ENCODE data around the gene SS18L1. TPM values are rescaled to one million over a fixed set of nuclear protein-coding genes. Genes with fewer than 3 reads are reported as not detected.

SS18L1 gene
- total RNA-seq, 6 experiments from 2014 or later: 14.1 to 26.5 (median 23.7) TPM

DNA sequence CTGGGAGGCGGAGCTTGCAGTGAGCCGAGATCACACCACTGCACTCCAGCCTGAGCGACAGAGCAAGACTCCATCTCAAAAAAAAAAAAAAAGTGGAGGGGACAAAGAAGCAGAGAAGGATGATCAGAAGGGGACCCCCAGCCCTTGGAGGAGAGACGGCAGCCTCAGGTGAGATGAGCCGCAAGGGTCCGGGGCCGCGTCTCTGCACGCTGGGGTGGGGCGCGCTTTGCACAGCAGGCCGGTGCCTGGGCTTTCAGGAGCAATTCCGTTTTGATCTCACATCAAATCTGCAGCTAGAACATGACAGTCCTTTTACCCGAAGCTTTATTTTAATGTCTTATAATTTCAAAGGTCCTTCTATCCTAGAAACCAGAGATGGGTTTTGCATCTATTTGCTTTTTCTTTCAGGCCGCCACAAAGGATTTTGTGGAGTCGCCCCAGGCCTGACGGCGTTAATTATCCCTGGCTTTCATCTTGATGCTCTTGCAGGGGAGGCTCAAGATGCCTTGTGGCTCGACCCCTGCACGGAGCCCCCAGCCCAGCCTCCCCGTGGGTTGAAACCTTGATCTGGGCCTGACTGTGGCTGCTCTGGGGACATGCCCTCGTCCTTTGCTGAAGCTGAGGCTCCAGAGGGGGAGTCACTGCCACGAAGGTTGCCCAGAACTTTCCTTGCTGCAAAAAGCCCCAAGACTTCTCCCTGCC is 59.3 kb downstream of the SS18L1 start:
- Histone ChIP-seq H3K4me3 (no peak overlapping the region), H3K4me1 (no peaks in the 10 kb centered on the region), H3K27ac (no peak overlapping the region), H3K9me3 (no peaks in the 10 kb centered on the region), H3K36me3 (peaks cover 0 to 46% (median 18%) of the 10 kb centered on the region in 4 donors), H3K27me3 (no peaks in the 10 kb centered on the region)
- TF ChIP-seq, protein P1, sequence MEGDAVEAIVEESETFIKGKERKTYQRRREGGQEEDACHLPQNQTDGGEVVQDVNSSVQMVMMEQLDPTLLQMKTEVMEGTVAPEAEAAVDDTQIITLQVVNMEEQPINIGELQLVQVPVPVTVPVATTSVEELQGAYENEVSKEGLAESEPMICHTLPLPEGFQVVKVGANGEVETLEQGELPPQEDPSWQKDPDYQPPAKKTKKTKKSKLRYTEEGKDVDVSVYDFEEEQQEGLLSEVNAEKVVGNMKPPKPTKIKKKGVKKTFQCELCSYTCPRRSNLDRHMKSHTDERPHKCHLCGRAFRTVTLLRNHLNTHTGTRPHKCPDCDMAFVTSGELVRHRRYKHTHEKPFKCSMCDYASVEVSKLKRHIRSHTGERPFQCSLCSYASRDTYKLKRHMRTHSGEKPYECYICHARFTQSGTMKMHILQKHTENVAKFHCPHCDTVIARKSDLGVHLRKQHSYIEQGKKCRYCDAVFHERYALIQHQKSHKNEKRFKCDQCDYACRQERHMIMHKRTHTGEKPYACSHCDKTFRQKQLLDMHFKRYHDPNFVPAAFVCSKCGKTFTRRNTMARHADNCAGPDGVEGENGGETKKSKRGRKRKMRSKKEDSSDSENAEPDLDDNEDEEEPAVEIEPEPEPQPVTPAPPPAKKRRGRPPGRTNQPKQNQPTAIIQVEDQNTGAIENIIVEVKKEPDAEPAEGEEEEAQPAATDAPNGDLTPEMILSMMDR (IDR thresholded peaks at IDR 0.05): no peak
- TF ChIP-seq POLR2A (IDR thresholded peaks at IDR 0.05): no peak
- peak in 1 of 3 donors; percentile 43 for DNase-seq
- no peak for ATAC-seq
- intact Hi-C loops (cut with DNase I): no loop called here
- WGBS (ENCODE audit: insufficient coverage, low coverage, low lambda C conversion rate, missing lambda C conversion rate): 83% methylated on average over 10 of the region's 23 CpGs

DNA sequence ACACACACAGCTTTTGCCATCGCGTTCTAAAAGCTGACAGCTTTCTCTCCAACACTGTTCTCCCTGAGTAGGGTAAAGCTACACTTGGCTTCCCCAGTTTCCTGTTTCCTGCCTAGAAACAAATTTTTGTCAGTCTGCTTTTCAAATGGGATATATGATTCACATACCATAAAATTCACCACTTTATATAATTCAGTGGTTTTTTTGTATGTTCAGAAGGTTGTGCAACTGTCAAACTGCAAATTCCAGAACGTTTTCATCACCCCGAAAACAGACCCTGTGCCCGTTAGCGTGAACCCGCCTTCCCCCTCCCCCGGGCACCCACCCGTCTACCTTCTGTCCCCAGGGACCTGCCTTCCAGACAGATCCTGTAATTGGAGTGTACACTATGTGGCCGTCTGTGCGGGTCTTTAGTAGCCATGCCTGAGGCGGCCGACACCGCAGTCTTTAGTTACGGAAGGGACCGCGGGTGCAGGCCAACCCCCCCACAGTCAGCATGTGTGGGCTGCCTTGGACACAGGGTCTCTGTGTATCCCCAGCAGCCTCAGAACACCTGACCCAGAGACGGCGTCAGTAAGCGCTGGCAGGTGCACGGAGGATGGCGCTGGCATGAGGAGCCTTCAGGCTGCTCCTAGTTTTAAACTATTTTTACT is 59.9 kb downstream of the SS18L1 start:
- 80% methylated on average over 9 of the region's 22 CpGs for WGBS (ENCODE audit: insufficient coverage, low coverage, low lambda C conversion rate, missing lambda C conversion rate)
- no peaks in the 10 kb centered on the region for H3K4me1 ChIP-seq
- intact Hi-C loops (cut with DNase I): no loop called here
- peaks cover 0 to 39% (median 13%) of the 10 kb centered on the region in 4 donors for H3K36me3 ChIP-seq
- no peaks in the 10 kb centered on the region for H3K9me3 ChIP-seq
- no peaks in the 10 kb centered on the region for H3K27me3 ChIP-seq
- no peak overlapping the region for H3K27ac ChIP-seq
- TF ChIP-seq, protein P1 (IDR thresholded peaks at IDR 0.05): no peak
- no peak for TF ChIP-seq POLR2A (IDR thresholded peaks at IDR 0.05)
- ATAC-seq: no peak
- no peak overlapping the region for H3K4me3 ChIP-seq
- DNase-seq: peak in 1 of 3 donors; percentile 33

DNA sequence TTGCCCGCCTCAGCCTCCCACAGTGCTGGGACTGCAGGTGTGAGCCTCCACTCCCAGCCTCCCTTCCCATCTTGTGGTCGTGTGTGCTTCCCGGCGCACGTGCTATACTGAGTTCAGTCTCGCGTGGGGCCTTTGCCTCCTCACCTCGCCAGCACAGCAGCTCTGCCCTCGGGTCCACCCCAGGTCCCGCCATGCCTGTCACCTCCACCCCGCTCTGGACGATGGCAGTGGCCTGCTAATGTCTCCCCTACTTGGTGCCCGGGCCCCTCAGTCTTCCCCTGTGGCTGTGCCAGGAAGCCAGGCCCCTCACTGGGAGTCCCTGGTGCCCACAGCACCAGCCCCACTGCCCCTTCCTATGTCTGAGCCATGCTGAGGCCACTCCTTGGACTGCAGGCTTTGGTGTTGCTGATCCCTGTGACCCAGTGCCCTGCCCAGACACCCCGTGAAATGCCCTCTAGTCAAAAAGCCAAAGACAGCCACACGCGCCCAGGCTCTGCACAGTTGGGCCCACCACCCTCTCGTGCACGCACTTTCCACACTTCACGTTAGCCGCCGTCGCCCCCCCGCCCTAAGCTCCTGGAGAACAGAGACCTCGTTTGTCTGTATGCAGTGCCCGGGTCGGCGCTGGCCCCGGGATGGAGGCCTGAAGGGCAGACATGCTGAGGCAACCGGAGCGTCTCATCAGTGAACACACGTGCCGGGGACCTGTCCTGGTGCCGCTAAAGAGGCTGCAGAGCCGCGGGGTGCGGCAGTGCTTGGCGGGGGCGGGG is 62.2 kb downstream of the SS18L1 start:
- WGBS (ENCODE audit: insufficient coverage, low coverage, low lambda C conversion rate, missing lambda C conversion rate): 80% methylated on average over 9 of the region's 38 CpGs
- TF ChIP-seq, protein P1 (IDR thresholded peaks at IDR 0.05): no peak
- TF ChIP-seq POLR2A (IDR thresholded peaks at IDR 0.05): no peak
- Histone ChIP-seq H3K9me3 (no peaks in the 10 kb centered on the region), H3K27ac (no peak overlapping the region), H3K4me3 (no peak overlapping the region), H3K27me3 (no peaks in the 10 kb centered on the region), H3K36me3 (peaks cover 0 to 19% (median 4%) of the 10 kb centered on the region in 4 donors), H3K4me1 (no peaks in the 10 kb centered on the region)
- DNase-seq (peak in 1 of 3 donors; percentile 47), ATAC-seq (no peak)
- intact Hi-C loops (cut with DNase I): no loop called here

DNA sequence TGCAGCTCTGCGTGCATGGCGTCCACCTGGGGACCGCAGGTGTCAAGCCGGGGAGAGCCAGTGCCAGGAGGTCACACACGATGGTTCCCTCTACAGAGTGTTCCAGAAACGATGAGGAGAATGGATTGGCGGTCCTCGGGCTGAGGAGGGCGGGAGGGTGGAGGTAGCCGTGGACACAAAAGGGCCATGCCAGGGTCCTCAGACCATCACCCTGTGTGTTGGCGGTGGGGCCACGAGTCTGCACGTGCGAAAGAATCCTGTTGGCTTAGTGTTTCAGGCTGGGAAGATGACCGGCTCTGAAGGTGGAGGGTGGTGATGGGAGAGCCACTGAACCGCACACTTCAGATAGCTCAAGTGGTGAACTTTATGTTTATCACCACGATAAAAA is 62.8 kb downstream of the SS18L1 start:
- H3K4me3 ChIP-seq: no peak overlapping the region
- DNase-seq: no peak
- no peaks in the 10 kb centered on the region for H3K9me3 ChIP-seq
- TF ChIP-seq POLR2A (IDR thresholded peaks at IDR 0.05): no peak
- TF ChIP-seq, protein P1 (IDR thresholded peaks at IDR 0.05): no peak
- no peaks in the 10 kb centered on the region for H3K4me1 ChIP-seq
- no peak for ATAC-seq
- H3K27me3 ChIP-seq: no peaks in the 10 kb centered on the region
- H3K27ac ChIP-seq: no peak overlapping the region
- 50% methylated on average over 4 of the region's 17 CpGs for WGBS (ENCODE audit: insufficient coverage, low coverage, low lambda C conversion rate, missing lambda C conversion rate)
- intact Hi-C loops (cut with DNase I): no loop called here
- H3K36me3 ChIP-seq: peaks cover 0 to 13% (median 1%) of the 10 kb centered on the region in 4 donors

Data from right lobe of liver (tissue), 6 donors.